Coronary artery (tissue), 2 donors: Measurements from ENCODE around the gene ARGLU1.

Experiments used
- DNase-seq: peaks from one replicate; pipeline ENCODE4 v3.0.0-alpha.2; 2017; ENCODE audit warnings: low spot score
- H3K27ac ChIP-seq, 2 donors: fragments of 200-600 bp; sonication (generic); one replicate each; pipeline ENCODE4 v1.5.1; 2016 to 2019
- H3K4me3 ChIP-seq: fragments of 200-600 bp; sonication (generic); 2 replicates; pipeline ENCODE4 v1.5.1; 2016; ENCODE audit warnings: mild to moderate bottlenecking, moderate library complexity
- CTCF ChIP-seq: fragments of 200-600 bp; sonication (generic); IDR thresholded peaks from one replicate; pipeline ENCODE4 v1.5.1; 2019; ENCODE audit warnings: antibody characterized with exemption

Gene ARGLU1

DNA sequence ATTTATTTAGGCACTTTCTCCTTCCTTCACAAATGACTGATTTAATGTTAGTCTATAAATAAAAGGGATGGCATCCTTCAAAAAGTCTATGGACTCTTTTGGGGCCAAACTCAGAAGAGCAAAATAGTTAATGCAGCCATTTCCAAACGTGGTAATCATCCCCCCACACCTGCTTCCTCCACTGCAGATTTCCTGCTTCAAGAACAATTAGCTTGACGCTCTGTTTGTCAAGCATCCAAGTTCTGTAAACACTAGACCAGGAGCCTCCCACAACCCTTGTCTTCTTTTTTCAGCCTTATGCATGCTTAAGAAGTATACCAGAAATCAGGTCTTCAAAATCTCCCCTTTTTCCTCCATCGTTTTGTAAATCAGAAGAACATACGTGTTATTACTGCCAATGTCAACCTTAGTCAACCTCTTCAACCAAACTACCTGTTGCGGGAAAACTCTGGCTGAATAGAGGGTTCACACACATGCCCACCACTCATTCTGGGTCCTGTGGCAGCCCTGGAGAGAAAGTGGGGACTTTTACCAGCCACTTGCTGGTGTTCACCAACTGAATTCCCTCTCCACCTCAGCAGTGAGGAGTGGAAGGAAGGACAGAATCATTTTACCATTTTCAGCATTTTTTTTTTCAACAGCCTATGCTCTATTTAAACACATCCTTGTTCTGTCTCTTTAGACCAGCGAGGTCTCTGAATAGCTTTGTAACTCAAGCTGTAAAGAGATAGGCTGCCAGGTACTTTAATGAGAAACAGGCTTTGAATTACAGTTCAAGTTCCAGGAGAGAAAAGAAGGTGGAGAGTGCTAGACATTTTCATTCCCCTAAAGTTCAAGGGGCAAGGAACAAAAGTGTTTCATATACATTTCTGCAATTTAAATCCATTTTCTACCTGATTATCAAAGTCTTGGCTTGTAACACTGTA lies 71.6 kb downstream of the ARGLU1 start:
- no peak for TF ChIP-seq CTCF
- DNase-seq, result no peak
- peak overlapping the region in 1 of 2 donors; percentile 60 for H3K27ac ChIP-seq
- no peak overlapping the region for H3K4me3 ChIP-seq

- H3K27ac ChIP-seq, result no peak overlapping the region
- H3K4me3 ChIP-seq, result no peak overlapping the region
- TF ChIP-seq CTCF, result no peak
- DNase-seq, result no peak
These were observed 73.0 kb downstream of the ARGLU1 start for GRCh38 chr13:106494936-106495335.

DNA sequence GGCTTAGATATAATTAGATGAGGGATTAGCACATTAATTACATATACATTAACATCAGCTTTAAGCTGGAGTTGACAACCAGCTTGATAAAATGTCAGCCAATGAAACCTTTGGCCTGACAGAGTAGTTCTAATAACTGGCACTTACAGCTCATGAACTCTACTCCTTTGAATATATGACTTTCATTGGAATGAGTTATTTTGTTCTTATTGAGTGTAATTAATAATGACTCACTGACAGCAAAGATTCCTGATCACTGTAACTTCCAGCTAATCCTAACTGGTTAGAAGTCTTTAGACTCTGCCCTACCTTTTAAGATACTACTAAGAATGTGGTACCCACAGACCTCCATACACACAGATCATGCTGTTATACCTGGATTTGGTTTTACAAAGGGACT lies 73.4 kb downstream of the ARGLU1 start:
- Histone ChIP-seq H3K27ac (no peak overlapping the region), H3K4me3 (no peak overlapping the region)
- no peak for TF ChIP-seq CTCF
- DNase-seq, result no peak

- Histone ChIP-seq H3K4me3 (no peak overlapping the region), H3K27ac (no peak overlapping the region)
- no peak for TF ChIP-seq CTCF
- no peak for DNase-seq
These were observed 74.3 kb downstream of the ARGLU1 start for GRCh38 chr13:106493533-106494220.

DNA sequence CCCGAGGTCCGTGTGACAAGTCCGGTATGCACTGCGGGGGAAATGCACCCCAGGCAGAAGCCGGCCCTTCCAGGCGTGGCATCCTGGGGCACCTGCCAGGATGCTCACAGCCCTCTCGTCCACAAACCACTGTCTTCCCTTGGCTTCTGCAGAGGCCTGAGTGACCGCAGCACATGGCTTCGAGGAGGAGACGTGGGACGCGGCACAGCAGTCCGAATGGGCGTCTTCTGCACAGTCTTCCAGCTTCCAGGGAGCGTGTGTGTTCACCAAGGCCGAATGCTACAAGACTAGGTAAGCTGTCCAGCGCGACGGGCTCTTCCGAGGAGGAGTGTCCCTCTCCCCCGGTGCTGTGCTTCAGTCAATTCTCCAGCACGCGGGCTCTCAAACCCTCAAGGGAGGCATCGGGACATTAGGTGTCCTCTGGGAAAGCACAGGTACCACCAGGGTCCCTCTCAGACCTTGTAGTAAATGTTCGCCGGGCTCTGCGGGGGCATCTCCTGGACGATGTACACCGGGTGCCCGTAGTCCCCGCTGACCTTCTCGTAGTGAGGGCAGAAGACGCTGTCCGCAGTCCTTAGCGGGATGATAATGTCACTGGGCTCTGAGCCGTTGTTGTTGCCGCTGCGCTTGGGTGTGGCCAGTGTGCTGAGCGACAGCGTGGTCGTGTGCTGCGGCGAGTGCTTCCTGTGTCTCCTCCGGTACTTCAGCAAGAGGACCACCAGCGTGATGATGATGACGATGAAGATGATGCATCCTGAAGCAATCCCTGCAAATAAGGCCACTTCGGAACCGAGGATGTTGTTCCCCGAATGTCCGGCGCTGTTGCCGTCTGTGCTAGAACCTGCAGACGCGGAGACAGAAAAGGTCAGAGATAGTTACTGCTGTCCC lies 75.1 kb downstream of the ARGLU1 start:
- no peak for TF ChIP-seq CTCF
- Histone ChIP-seq H3K27ac (no peak overlapping the region), H3K4me3 (no peak overlapping the region)
- no peak for DNase-seq

- Histone ChIP-seq H3K27ac (no peak overlapping the region), H3K4me3 (no peak overlapping the region)
- TF ChIP-seq CTCF, result no peak
- no peak for DNase-seq
These were observed 75.9 kb downstream of the ARGLU1 start for GRCh38 chr13:106491928-106492587.
